ENCODE measurements around the gene PRG2.
"Not testable (repeated sequence)": the region's sequence is repeated elsewhere in the genome, so short reads cannot be mapped to it uniquely, and the experiment has no call there.

PRG2 gene

DNA sequence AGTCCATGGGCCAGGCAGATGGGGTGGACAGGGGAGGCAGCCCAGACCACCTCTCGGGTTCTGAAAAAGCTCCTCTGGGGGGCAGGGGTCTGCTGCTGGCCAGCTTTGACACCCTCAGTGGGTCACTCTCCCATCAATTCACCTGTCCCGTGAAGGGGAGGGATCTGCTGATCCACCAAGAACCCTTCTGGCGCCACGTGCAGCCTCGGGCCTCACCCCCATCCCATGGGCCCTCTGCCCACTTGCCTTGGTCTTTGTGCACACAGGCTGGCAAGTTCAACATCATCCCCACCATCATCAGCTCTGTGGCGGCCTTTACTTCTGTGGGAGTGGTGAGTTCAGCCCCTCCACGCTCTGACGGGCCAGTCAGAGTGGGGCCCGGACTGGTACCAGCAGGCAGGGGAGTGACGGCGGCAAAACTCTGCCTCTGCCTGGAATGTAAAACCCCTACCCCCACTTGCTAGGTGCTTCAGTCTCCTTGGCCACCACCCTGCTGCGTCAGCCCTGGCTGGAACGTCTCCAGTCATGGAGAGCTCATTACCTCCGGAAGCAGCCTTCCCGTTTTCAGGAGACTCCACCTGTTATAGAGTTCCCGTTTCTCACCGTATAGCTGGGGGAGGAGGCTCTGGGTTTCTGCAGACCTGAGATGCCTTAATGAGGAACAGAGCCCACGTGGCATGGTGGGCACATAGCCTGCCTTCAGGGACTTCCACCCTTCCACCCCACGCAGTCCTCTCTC, 22.2 kb downstream of the PRG2 start:
- DNase-seq (ENCODE audit: low spot score): peak; percentile 64

DNA sequence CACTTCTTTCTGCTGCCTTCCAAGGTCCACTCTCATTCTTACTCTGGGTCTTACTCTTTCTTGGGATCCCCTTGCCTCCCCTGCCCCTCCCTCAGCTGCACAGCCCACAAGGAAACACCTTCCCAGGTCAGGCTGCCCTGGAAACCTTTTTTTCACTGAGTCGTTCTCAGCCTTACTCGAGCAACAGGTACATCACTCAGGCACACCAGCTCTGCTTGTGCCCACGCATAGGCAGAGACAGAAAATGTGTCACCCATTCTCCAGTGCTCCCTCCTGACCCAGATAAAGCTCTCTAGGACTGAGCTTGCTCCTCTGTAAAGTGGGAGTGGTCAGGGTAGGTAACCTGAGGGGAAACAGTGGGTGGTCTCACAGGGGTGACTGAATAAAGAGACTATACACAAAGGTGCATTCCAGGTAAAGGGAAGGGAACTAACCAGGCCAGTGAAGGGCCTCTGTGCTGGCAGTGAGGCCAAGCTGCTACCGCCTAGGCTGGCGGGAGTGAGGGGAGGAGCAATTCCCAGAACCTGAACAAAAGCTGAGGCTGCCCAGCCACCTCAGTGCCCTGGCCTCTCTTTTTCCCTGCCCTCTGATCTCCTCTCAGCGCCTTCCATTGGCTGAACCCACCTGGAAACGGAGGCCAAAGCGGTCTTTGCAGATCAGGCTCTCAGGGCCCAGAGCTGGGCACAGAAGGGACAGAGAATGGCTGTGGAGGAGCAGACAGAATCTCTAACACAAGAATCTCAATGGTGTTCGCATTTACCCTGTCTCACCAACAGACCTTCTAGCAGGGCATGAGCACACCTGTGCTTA, 25.4 kb downstream of the PRG2 start:
- no peak for DNase-seq (ENCODE audit: low spot score)

DNA sequence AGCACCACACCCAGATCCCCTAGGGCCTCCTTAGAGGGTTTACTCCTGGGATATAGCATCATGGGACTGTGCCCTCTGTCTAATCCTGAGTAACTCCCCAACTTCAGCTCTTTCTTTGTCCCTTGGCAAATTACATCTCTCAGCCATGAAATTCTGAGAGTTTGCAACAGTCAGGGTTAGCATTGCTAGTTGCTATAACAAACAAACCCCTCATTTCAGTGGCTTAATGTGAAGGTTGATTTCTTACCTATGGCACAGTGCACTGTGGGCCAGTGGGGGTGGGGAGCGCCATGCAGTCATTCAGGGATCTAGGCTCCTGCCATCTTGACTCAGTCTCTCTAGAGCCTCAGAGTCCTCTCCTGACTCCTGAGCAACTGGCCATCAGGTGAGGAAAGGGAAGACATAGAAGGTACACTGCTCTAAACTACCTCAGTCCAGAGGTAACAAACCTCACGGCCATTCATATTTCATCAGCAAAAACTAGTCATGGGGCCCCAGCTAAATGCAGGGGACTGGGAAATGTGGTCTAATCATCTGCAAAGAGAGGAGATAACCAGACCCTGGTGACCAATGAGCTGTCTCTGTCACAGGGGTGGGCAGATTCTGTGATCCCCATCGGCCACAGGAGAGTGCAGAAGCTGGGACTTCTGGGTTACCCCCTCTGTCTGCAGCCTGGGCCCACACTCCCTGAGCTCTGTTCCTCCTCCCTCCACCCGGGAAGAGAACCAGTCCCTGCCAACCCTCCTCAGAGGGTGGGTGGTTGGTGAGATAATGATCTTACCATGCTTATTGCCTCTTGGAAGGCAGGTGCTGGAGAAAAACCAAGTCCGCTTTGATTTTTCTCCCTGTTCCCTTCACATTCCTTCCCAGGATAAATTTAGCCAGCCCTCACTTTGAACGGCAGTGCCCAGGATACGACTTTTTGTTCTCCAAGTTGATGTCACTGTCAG, 27.0 kb downstream of the PRG2 start:
- no peak for DNase-seq (ENCODE audit: low spot score)

- no peak for DNase-seq (ENCODE audit: low spot score)
Observed at GRCh38 chr11:57361926-57362325, 28.5 kb downstream of the PRG2 start.

DNA sequence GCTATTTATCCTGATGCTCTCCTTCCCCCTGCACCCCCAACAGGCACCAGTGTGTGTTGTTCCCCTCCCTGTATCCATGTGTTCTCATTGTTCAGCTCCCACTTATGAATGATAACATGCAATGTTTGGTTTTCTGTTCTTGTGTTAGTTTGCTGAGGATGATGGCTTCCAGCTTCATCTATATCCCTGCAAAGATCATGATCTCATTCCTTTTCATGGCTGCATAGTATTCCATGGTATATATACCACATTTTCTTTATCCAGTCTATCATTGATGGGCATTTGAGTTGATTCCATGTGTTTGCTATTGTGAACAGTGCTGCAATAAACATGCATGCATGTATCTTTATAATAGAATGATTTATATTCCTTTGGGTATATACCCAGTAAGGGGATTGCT, 29.0 kb downstream of the PRG2 start:
- DNase-seq (ENCODE audit: low spot score): not testable (repeated sequence)

DNA sequence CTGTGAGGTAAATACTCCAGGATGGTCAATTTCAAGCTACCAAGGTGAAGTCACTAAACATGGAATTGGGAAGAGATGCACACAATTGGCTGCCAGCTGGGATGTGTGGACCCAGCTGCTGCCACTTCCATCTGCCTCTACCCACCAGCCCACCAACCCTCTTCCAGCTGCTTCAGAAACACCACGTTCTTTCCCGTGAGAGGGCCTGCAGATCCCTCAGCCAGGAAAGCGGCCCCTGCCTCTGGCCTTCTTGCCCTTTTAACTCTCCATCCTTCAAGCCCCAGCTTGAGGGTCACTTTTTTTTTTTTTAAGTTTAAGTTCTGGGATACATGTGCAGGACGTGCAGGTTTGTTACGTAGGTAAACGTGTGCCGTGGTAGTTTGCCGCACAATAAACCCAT, 29.5 kb downstream of the PRG2 start:
- no peak for DNase-seq (ENCODE audit: low spot score)

DNA sequence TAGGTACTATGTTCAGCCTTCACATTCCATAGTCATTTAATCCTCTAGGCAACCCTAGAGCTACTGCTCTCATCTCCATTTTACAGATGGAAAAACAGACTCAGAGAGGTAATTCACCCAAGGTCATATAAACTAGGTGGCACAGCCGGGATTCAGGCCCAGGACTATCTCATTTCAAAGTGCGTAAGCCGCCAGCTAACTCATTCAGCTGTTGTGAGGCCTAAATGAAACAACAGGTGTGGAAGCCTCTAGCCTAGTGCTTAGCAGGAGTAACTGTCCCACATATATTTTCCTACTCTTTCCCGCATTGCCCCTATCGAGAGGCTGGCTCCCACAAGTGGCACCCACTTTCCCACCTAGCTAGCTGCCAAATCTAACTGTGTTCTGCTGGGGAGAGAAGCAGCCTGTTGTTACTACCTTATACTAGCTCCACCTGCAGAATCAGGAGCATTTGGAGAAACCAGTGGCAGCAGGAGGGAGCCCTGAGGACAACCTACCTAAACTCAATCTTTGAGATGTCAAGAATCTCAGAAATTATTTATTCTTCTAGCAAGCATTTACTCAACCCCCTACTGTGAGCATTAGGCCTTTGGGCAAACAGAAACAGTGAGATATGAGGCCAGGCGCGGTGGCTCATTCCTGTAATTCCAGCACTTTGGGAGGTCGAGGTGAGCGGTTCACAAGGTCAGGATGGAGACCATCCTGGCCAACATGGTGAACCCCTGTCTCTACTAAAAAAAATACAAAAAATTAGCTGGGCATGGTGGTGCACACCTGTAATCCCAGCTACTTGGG, 30.4 kb downstream of the PRG2 start:
- no peak for DNase-seq (ENCODE audit: low spot score)

GRCh38 chr11:57359396-57359795, 31.1 kb downstream of the PRG2 start:
- no peak for DNase-seq (ENCODE audit: low spot score)

GRCh38 chr11:57358991-57359390, 31.5 kb downstream of the PRG2 start:
- no peak for DNase-seq (ENCODE audit: low spot score)

DNA sequence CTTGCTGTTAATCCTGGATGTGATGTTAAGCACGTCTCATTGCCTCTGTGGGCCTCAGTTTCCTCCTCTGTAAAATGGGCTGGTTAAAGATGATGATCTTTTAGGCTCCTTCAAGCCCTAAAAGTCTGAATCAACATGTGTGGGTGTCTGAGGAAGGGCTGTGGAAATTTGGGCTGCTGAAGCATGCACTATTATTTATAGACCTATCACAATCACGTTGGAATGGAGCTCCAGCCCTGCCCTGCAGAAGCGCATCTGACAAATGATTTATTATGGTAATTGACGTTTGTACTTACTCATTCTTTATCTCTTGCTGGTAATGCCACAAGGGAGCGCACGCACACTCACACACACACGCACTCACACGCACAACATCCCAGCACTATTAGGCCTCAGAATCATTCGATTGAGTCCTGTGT, 31.9 kb downstream of the PRG2 start:
- no peak for DNase-seq (ENCODE audit: low spot score)

GRCh38 chr11:57357856-57358255, 32.6 kb downstream of the PRG2 start:
- no peak for DNase-seq (ENCODE audit: low spot score)

DNA sequence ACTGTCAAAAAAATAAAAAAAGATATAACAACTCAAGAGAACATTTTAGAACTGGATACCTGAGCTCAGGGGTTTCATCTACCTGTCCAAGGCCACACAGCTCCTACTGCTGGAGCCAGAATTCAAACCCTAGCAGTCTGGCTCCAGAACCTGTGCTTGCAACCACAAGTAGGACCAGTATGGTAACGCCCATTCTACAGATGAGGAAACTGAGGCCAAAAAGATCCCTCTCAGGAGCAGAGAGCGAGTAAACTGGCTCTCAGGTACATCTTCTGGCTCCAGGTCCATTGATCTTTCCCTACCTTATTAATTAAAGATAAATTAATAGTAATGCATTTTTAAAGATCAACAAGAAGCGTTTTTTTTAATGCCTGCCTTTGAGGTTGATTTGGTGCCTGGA, 33.1 kb downstream of the PRG2 start:
- no peak for DNase-seq (ENCODE audit: low spot score)

GRCh38 chr11:57356268-57356667, 34.2 kb downstream of the PRG2 start:
- no peak for DNase-seq (ENCODE audit: low spot score)

DNA sequence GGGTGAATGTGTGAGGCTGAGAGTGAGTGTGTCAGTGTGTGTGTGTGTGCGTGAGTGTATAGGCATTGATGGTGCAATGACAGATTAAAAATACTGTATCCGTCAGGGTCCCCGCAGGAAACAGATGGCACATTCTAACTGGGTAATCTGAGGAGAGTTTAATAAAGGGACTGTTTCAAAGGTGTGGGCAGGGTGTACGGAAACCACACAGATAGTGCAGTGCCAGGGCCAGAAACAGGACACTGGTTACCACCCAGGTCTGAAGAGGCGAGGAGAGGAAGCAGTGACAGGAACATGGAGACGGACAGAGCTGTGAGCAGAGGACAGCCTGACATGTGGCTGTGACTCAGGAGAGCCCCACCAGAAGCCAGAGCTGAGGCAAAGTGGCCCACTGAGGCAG, 35.8 kb downstream of the PRG2 start:
- DNase-seq (ENCODE audit: low spot score): no peak

GRCh38 chr11:57353852-57354251, 36.6 kb downstream of the PRG2 start:
- no peak for DNase-seq (ENCODE audit: low spot score)

- no peak for DNase-seq (ENCODE audit: low spot score)
Observed at GRCh38 chr11:57353446-57353845, 37.0 kb downstream of the PRG2 start.

DNA sequence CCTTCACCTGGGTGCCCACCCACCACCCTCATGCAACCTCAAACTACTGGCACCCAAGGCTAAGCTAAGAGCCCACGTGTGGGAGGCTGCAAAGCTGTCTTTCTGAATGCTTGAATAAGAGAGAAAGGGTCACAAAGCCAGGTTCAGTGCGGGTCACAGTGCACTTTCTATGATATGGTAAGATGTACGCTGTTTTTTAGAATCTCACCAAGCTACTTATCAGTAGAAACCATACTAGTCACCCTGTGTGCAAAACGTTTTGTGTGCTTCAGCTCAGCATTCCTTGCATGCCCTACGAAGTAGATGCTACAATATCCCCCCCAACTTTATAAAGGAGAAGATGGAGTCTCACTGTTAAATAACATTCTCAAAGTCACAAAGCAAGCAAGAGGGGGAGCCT, 37.4 kb downstream of the PRG2 start:
- DNase-seq (ENCODE audit: low spot score): no peak

DNA sequence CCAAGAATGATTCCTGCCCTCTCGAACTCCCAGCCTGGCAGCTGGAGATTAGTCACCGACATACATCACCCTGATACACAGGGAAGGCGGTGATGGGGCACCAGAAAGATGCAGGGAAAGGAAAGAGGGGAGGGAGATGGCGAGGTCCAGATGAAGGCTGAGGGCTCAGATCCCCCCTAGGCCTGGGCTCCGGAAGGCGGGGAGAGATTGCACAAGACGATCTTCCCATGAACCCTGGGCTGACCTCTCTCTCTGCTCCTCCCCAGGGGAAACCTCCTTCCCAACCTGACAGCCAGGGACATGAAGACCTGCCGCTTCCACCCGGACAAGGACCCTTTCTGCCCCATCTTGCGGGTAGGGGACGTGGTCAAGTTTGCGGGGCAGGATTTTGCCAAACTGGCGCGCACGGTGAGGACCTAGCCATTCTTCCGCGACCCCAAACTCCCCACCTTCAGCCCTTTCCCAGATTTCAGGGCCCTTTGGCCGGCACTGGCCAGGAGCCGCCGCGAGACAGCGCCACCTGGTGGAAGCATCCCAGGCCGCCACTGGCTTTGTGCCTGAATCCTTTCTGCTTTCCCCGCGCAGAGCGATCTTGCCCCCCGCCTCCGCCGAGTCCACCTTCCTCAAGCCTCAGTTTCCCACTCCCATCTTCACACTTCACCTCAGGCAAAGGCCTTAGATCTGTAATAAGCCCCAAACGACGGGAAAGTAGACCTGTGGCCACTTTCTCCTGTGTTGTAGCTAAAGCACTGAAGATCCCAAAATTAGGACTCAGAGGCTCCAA, 40.8 kb downstream of the PRG2 start:
- DNase-seq (ENCODE audit: low spot score): peak; percentile 51

DNA sequence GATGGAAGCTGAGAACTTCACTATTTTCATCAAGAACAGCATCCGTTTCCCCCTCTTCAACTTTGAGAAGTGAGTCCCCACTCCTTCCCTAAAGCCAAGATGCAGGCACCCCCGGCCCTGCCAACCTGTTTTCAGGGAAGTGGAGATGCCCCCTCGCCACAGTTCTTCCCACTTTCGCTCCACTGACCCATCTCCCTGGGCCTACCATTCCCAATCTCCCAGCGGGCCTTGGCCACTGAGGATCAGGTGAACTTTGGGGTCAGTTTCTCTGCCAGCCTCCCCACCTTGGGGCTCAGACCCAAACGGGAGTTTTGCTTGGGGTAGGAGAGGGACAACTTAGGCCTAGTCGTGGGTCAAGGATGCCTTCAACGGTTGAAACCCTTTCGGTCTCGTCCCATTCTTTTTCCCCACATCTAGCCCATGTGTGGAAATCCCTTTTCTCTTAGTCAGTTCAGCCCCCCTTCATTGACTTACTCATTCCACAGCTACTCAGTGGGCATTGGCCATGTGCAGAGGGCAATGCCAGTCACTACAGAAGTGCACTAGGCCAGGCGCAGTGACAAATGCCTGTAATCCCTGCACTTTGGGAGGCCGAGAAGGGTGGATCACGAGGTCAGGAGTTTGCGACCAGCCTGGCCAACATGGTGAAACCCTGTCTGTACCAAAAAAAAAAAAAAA, 41.7 kb downstream of the PRG2 start:
- peak; percentile 30 for DNase-seq (ENCODE audit: low spot score)

DNA sequence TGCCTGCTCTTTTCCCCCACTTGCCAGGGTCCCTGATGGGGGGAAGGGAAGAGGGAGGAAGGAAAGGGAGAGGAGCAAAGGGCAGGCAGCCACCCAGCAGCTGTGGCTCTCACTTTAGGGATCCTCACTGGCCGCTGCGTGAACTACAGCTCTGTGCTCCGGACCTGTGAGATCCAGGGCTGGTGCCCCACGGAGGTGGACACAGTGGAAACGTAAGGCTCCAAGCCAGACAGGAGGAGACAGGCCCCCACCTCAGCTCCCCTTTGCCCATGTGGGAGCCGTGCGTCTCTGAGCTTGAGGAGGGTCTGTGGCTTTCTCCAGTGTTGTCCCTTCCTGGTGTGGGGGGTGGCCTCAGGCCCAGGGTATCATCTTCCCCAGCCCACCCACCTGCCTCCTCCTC, 42.4 kb downstream of the PRG2 start:
- no peak for DNase-seq (ENCODE audit: low spot score)

All from kidney tubule cell (primary cell).